GM23338 (cell line): Measurements from ENCODE around the gene SH3GL3. TPM values are rescaled to one million over a fixed set of nuclear protein-coding genes. Genes with fewer than 3 reads are reported as not detected.

Experiments
- ATAC-seq: fragments of 200-7000 bp; cut with Tn5 transposase; 3 replicates; pipeline ENCODE4 v1.9.1; 2020
- DNase-seq: peaks from one replicate; pipeline ENCODE4 v3.0.0-alpha.2; 2015; ENCODE audit warnings: low spot score
- H2AFZ ChIP-seq: fragments of 200-600 bp; sonication (generic); 2 replicates; pipeline ENCODE4 v1.8.0; 2016; ENCODE audit warnings: antibody characterized with exemption, mild to moderate bottlenecking, moderate library complexity
- H3F3A ChIP-seq: fragments of 200-600 bp; sonication (generic); replicated peaks from 2 replicates; pipeline ENCODE4 v1.8.0; 2017; ENCODE audit warnings: antibody characterized with exemption, mixed run types, low read depth
- H3K27ac ChIP-seq: fragments of 200-600 bp; sonication (generic); 2 replicates; pipeline ENCODE4 v1.6.1; 2016; ENCODE audit warnings: low read depth
- H3K27me3 ChIP-seq: fragments of 200-600 bp; sonication (generic); 2 replicates; pipeline ENCODE4 v1.8.0; 2016; ENCODE audit warnings: mild to moderate bottlenecking, mixed run types, moderate library complexity; ENCODE audit not compliant: insufficient read depth
- H3K36me3 ChIP-seq: fragments of 200-600 bp; sonication (generic); 2 replicates; pipeline ENCODE4 v1.8.0; 2016; ENCODE audit warnings: mild to moderate bottlenecking; ENCODE audit not compliant: insufficient read depth
- H3K4me1 ChIP-seq: fragments of 200-600 bp; sonication (generic); 2 replicates; pipeline ENCODE4 v1.8.0; 2016; ENCODE audit warnings: mild to moderate bottlenecking, moderate library complexity; ENCODE audit not compliant: insufficient read depth
- H3K4me2 ChIP-seq: fragments of 200-600 bp; sonication (generic); 2 replicates; pipeline ENCODE4 v1.7.1; 2017; ENCODE audit warnings: mixed run types
- H3K4me3 ChIP-seq: fragments of 200-600 bp; sonication (generic); 2 replicates; pipeline ENCODE4 v1.6.1; 2016; ENCODE audit warnings: mixed run types
- H3K79me2 ChIP-seq: fragments of 200-600 bp; sonication (generic); replicated peaks from 2 replicates; pipeline ENCODE4 v1.8.0; 2017; ENCODE audit warnings: mild to moderate bottlenecking; ENCODE audit not compliant: insufficient read depth
- H3K9me2 ChIP-seq: fragments of 200-600 bp; sonication (generic); 2 replicates; pipeline ENCODE4 v1.8.0; 2017; ENCODE audit not compliant: insufficient read depth
- H4K20me1 ChIP-seq: fragments of 200-600 bp; sonication (generic); replicated peaks from 2 replicates; pipeline ENCODE4 v1.8.0; 2017; ENCODE audit warnings: mild to moderate bottlenecking; ENCODE audit not compliant: insufficient read depth
- H3K27ac Mint-ChIP-seq: 2 replicates; pipeline ENCODE4 v1.8.0; 2020; ENCODE audit warnings: inconsistent platforms, mild to moderate bottlenecking, moderate library complexity, mixed read lengths
- H3K27me3 Mint-ChIP-seq: 3 replicates; pipeline ENCODE4 v1.8.0; 2022; ENCODE audit warnings: low read depth, mild to moderate bottlenecking, moderate library complexity, mixed read lengths, inconsistent platforms; ENCODE audit not compliant: insufficient read depth, poor library complexity
- H3K36me3 Mint-ChIP-seq: 3 replicates; pipeline ENCODE4 v1.8.0; 2021; ENCODE audit warnings: low read depth, mild to moderate bottlenecking, inconsistent platforms, moderate library complexity, mixed read lengths
- H3K4me1 Mint-ChIP-seq: 3 replicates; pipeline ENCODE4 v1.8.0; 2020; ENCODE audit warnings: mild to moderate bottlenecking, inconsistent platforms, mixed read lengths
- H3K4me3 Mint-ChIP-seq: 3 replicates; pipeline ENCODE4 v1.8.0; 2021; ENCODE audit warnings: moderate library complexity, mild to moderate bottlenecking, inconsistent platforms, mixed read lengths
- H3K9me3 Mint-ChIP-seq: 3 replicates; pipeline ENCODE4 v1.8.0; 2020; ENCODE audit warnings: moderate library complexity, mild to moderate bottlenecking, inconsistent platforms, mixed read lengths
- CREB1 ChIP-seq: fragments of 250-450 bp; sonication (Bioruptor Pico); IDR thresholded peaks from 2 replicates; pipeline ENCODE4 v1.5.0; 2020; ENCODE audit warnings: low read depth, mild to moderate bottlenecking, moderate library complexity
- ETS1 ChIP-seq: IDR thresholded peaks from 2 replicates; pipeline ENCODE4 v1.6.1; 2016; ENCODE audit warnings: antibody characterized with exemption
- EZH2 ChIP-seq: fragments of 200-600 bp; sonication (generic); IDR thresholded peaks from one replicate; pipeline ENCODE4 v1.8.0; 2017; ENCODE audit warnings: antibody characterized with exemption, mild to moderate bottlenecking, low read depth; ENCODE audit not compliant: unreplicated experiment
- EZH2phosphoT487 ChIP-seq: fragments of 200-600 bp; sonication (generic); IDR thresholded peaks from one replicate; pipeline ENCODE4 v1.8.1; 2018; ENCODE audit warnings: antibody characterized with exemption; ENCODE audit not compliant: unreplicated experiment
- NANOG ChIP-seq: IDR thresholded peaks from 2 replicates; pipeline ENCODE4 v1.6.1; 2016; ENCODE audit warnings: antibody characterized with exemption, borderline replicate concordance
- REST ChIP-seq: IDR thresholded peaks from one replicate; pipeline ENCODE4 v1.6.1; 2018; ENCODE audit warnings: antibody characterized with exemption; ENCODE audit not compliant: unreplicated experiment
- STAT1 ChIP-seq: IDR thresholded peaks from one replicate; pipeline ENCODE4 v1.6.1; 2016; ENCODE audit warnings: antibody characterized with exemption; ENCODE audit not compliant: unreplicated experiment
- ZNF462 ChIP-seq: fragments of 250-450 bp; sonication (Bioruptor Pico); IDR thresholded peaks from 2 replicates; pipeline ENCODE4 v1.5.0; 2020; ENCODE audit warnings: mild to moderate bottlenecking, moderate library complexity
- polyA plus RNA-seq: library from polyadenylated mRNA; unstranded; fragments of >200 nt; fragmentation: Nextera tagmentation; extraction: Ambion mirVana; gene quantifications from 2 replicates; pipeline ENCODE4 v1.2.1, GENCODE V29; 2016
- total RNA-seq: library from RNA; depleted of rRNA; stranded (reverse); fragments of >200 nt; shearing (Covaris generic); gene quantifications from 2 replicates; pipeline ENCODE4 v1.2.3, GENCODE V29; 2014

The SH3GL3 gene
- total and polyA plus RNA-seq, 2 experiments from 2014 or later = 15.9 to 21.1 TPM

GRCh38 chr15:83514584-83514983 lies 67.4 kb downstream of the SH3GL3 start (continued):
- TF ChIP-seq STAT1 (no peak), ETS1 (no peak), NANOG (no peak), EZH2phosphoT487 (no peak)

- Histone ChIP-seq H4K20me1 (peaks cover 2% of the 10 kb centered on the region; the same call in 1 of the 2 replicates), H3K79me2 (no peaks in the 10 kb centered on the region; the same call in 1 of the 2 replicates), H3K27me3 (no peaks in the 10 kb centered on the region), H3K4me2 (no peak overlapping the region), H3K4me1 (peaks cover 10% of the 10 kb centered on the region), H3K9me2 (peaks cover 4% of the 10 kb centered on the region; the same call in 1 of the 2 replicates), H3K27ac (0 out of 2 replicates have a peak overlapping the region, but pooled peaks have one; percentile 39), H3K4me3 (no peak overlapping the region), H2AFZ (no peak overlapping the region), H3F3A (no peaks in the 10 kb centered on the region), H3K36me3 (no peaks in the 10 kb centered on the region)
- Mint-ChIP-seq H3K4me3 (no peak overlapping the region), H3K27ac (no peak overlapping the region), H3K9me3 (no peaks in the 10 kb centered on the region; the same call in 2 of the 3 replicates), H3K4me1 (peaks cover 16% of the 10 kb centered on the region), H3K36me3 (no peaks in the 10 kb centered on the region; the same call in 2 of the 3 replicates), H3K27me3 (no peaks in the 10 kb centered on the region)
- no peak for ATAC-seq
- TF ChIP-seq NANOG (no peak), ZNF462 (CRISPR knock-in tag) (no peak), EZH2 (no peak), REST (no peak), CREB1 (no peak)
- DNase-seq = no peak
These were observed 68.0 kb downstream of the SH3GL3 start for GRCh38 chr15:83515164-83515563.
